Activated CD8-positive, alpha-beta memory T cell treated with anti-CD3 and anti-CD28 coated beads for 36 hours (primary cell): Measurements from ENCODE around the gene IFRD2. TPM values are rescaled to one million over a fixed set of nuclear protein-coding genes. Genes with fewer than 3 reads are reported as not detected.

ENCODE experiments used
- CTCF ChIA-PET: fragments of 350-600 bp; sonication (Branson Sonifier 250); formaldehyde crosslinking; loops from one replicate; lab custom pipeline; 2021; ENCODE audit warnings: antibody characterized with exemption; lab: Charles Lee
- POLR2A ChIA-PET: fragments of 350-600 bp; sonication (Branson Sonifier 250); formaldehyde crosslinking; loops from one replicate; lab custom pipeline; 2021; ENCODE audit warnings: antibody characterized with exemption; lab: Charles Lee
- total RNA-seq, 2 experiments: library from RNA; stranded (reverse); gene quantifications; one replicate each; pipeline ENCODE4 v1.2.3, GENCODE V29; 2021

IFRD2 gene
- total RNA-seq, 2 experiments from 2014 or later: 197 to 200 TPM

- ChIA-PET CTCF (interaction anchor here (0.6 to 3.0 kb wide), 8 partner anchors 9 to 176 kb away, joined by 3 to 16 read pairs (median 6); partner anchors contain the start of gene TUSC2), POLR2A (interaction anchor here (0.5 to 2.3 kb wide), 7 partner anchors 10 to 50 kb away, joined by 3 to 17 read pairs (median 4); no protein-coding TSS in a partner anchor)
These were observed 5.9 kb upstream of the IFRD2 start for GRCh38 chr3:50297896-50298725.

DNA sequence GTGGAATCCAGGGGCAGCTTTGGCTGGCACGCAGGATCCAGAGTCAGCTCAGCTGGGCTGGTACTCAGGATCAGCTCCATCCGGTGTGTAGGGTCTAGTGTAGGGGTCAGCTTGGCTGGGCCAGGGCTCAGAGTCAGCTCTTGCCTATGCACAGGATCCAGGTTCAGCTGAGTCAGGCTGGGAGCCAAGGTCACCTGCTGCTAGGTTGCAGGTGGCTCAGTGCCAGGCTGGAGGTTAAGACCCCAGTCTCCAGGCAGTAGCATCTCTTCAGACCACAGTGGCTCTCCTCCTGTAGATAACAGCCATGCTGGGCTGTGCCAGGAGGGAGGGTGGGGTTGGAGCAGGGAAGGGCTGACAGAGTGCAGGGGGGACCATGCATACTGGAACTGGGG lies 5.2 kb upstream of the IFRD2 start:
- CTCF ChIA-PET: interaction anchor here (3.0 kb wide), 1 partner anchor 27 kb away, joined by 11 read pairs; no protein-coding TSS in a partner anchor
- POLR2A ChIA-PET: interaction anchor here (0.9 kb wide), 1 partner anchor 39 kb away, joined by 4 read pairs; no protein-coding TSS in a partner anchor

DNA sequence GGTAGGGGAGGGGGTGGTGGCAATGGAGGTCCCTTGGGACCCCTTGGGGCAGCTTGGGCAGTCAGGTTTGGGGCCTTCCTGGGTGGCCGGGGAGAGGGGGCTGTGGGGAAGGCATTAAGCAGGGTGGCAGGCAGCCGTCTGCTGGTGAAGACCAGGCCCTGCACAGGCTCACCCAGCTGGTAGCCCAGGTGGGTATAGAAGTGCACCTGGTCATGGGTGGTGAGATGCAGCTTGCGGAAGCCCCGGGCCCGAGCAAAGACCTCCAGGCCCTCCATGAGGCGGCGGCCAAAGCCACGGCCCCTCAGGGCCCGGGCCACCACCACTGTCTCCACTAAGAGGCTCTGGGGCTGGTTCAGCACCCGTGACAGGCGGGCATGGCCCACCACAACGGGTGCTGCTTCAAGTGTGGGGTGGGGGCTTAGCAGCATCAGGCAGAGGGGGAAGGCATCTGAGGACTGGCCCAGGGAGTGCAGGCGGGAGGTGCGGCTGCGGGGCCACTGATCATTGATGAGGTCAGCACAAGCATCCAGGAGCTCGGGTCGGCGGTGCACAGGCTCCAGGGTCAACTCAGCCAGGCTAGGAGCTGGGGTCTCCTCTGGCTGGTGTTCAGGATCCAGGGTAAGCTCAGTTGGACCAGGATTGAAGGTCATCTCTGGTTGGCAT lies 4.6 kb upstream of the IFRD2 start:
- POLR2A ChIA-PET: interaction anchor here (0.9 kb wide), 1 partner anchor 40 kb away, joined by 4 read pairs; no protein-coding TSS in a partner anchor
- CTCF ChIA-PET: interaction anchor here (0.6 kb wide), 1 partner anchor 25 kb away, joined by 3 read pairs; no protein-coding TSS in a partner anchor

GRCh38 chr3:50295553-50296431 lies 3.6 kb upstream of the IFRD2 start:
- POLR2A ChIA-PET: no interaction called here
- CTCF ChIA-PET: no interaction called here

DNA sequence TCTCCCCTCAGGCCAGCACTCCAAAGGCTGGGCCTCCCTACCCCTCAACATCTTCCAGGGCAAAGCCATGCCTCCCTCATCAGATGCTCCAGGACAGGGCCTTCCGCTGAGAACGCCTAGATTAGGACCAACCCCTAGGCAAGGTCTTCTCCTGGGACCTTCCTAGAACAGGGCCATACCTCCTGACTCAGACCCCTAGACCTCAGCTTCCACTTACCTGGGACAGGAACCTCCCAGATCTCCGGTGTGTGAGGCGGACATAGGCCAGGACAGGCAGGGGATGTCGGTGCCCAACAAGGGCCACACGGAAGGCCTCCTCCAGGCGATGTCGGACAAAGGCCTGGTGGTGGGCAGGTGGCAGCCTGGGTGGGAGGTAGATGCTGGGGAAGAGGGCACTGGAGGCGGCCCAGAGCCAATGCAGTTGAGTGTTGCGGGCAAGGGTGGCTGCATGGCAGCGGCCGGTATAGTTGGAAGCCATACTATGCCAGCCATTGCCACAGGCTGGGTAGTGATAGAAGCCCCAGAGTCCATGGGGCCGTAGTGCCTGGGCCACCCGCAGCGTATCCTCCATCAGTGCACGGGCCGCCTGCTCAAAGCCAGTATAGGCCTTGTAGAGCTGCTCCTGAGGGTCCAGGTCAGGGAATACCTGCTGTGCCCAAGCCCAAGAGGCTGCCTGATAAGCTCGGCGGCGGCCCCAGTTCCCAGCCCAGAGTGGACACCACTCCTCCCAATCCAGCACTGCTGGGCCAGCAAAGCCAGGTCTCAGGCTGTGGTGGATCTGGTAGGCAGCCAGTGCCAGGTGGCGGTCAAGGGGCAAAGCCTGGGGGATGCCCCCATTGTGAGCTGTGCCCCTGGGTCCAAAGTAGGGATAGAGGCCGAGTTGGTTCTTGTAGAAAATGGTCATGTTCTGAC lies 2.5 kb upstream of the IFRD2 start:
- CTCF ChIA-PET: no interaction called here
- POLR2A ChIA-PET: no interaction called here

- POLR2A ChIA-PET: no interaction called here
- CTCF ChIA-PET: no interaction called here
These were observed 1.9 kb upstream of the IFRD2 start for GRCh38 chr3:50294089-50294488.

DNA sequence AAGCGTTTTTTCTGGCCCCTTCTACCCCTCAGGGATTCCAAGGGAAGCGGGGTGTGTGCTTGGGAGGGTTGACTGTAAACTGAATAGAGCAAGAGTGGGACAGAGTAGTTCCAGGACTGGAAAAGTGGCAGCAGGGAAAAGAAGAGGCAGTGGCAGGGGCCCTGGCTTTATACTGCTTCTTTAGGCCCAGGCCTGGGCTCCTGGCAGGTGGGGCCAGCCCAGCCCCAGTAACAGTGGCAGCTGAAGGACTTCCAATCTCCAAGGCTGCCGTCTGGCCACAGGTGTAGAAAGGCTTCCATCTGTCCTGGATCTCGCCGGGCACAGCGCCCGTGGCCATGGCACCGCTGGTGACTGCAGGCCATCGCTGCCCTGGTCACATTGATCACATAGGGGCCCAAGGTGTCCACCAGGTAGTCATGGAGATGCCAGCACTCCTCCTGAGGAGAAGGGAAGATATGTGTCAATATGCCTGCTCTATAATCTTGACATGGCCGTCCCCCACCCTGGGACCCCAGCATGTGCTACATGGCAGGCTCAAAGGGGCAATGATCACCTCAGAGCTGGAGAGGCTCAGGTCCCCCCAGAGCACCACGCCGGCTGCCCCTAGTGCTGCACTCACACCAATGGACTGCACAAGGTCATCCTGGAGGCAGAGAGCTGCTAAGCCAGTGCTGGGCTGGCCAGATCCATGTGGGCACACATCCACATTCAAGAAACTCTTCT lies 1.0 kb upstream of the IFRD2 start:
- CTCF ChIA-PET: interaction anchor here (1.0 to 1.3 kb wide), 4 partner anchors 43 to 85 kb away, joined by 3 to 6 read pairs (median 3); partner anchors contain the start of gene GNAI2
- POLR2A ChIA-PET: interaction anchor here (0.5 to 1.3 kb wide), 4 partner anchors 12 to 47 kb away, joined by 3 to 9 read pairs (median 4); no protein-coding TSS in a partner anchor

DNA sequence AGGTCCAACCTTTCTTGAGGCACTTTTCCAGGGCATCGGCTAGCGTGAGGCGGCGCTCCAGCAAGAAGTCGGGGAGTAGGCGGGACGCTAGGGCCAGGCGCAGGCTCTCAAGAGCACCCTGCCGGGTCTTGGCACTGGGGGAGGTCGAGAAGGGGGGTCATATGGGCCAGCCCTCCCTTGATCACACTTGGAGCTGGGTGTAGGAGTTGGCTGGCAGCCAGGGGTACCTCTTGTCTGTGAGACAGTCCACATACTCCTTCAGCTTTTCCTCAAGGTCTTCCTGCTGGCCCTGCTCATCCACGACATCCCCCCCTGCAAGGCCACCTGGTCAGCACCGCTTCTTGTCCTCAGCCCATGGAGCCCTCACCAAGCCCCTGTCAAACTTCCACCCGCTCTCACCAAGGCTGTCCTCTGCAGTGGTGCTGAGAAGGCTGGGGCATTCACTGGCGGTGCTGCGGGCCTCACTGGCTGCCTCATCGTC lies 2.0 kb downstream of the IFRD2 start:
- ChIA-PET POLR2A (no interaction called here), CTCF (interaction anchor here (1.5 to 1.6 kb wide), 2 partner anchors 15 to 64 kb away, joined by 4 to 5 read pairs; no protein-coding TSS in a partner anchor)

DNA sequence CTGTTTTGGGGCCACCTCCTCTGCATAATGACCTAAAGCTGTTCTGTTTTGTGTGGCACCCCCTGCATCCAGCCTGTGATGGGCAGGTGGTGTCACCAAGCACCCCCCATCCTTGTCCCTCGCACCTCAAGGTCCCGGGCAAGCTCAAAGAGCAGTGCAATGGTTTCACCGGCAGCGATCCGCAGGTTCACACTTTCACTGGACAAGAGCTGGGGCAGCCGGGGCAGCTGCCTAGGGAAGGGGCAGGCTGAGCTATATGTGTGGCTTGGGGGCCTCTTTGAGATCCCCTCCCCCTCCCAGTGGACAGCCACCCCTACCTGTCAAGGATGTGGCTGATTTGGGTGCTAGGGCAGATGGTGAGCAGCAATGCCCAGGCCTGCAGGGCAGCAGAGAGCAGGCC lies 3.1 kb downstream of the IFRD2 start:
- POLR2A ChIA-PET: interaction anchor here (0.6 to 1.5 kb wide), 2 partner anchors 9 to 10 kb away, joined by 3 to 4 read pairs; partner anchors contain the start of genes HYAL3 and NAA80
- CTCF ChIA-PET: interaction anchor here (0.7 to 1.7 kb wide), 3 partner anchors 9 to 14 kb away, joined by 4 to 5 read pairs (median 5); no protein-coding TSS in a partner anchor

GRCh38 chr3:50288387-50289007 lies 3.7 kb downstream of the IFRD2 start:
- ChIA-PET CTCF (interaction anchor here (0.7 to 1.7 kb wide), 5 partner anchors 9 to 62 kb away, joined by 3 to 5 read pairs (median 3); partner anchors contain the start of gene LSMEM2), POLR2A (interaction anchor here (0.6 to 1.5 kb wide), 2 partner anchors 8 to 10 kb away, joined by 3 to 4 read pairs; partner anchors contain the start of genes HYAL3 and NAA80)

GRCh38 chr3:50287262-50287661 lies 5.0 kb downstream of the IFRD2 start:
- ChIA-PET POLR2A (no interaction called here), CTCF (interaction anchor here (1.6 kb wide), 1 partner anchor 13 kb away, joined by 5 read pairs; no protein-coding TSS in a partner anchor)

DNA sequence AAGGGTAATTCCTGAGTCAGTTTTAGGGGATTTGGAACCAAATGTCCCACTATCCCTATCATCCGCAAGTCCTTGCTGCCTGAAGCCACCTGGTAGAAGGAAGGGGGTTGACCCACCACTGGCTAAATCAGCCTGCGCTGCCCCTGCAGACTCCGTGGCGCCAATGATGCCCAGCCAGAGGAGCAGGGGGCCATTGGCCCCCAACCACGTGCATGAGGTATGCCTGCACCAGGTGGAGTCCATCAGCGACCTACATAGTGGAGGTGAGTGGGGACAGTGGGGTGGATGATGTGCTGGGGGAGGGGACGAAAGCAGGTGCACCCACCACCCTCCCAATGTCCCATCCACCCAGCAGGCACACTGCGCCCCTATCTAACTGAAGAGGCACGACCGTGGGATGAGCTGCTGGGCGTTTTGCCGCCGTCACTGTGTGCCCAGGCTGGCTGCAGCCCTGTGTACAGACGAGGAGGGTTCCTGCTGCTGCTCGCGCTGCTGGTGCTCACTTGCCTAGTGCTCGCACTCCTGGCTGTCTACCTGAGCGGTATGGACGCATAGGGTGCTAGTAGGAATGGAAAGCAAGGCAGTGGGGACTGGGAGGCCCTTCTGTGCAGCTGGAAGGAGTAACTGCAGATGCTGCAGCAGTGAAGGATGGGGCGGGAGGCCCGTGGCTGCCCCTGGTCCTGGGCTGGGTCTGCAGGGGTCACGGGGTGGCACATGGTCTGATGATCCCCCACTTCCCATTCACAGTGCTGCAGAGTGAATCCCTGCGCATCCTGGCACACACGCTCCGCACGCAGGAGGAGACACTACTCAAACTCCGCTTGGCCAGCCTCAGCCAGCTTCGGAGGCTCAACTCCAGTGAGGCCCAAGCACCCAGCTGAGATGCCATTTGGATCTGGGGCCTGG lies 5.7 kb downstream of the IFRD2 start:
- POLR2A ChIA-PET: no interaction called here
- CTCF ChIA-PET: interaction anchor here (1.6 kb wide), 1 partner anchor 12 kb away, joined by 5 read pairs; no protein-coding TSS in a partner anchor

- CTCF ChIA-PET: interaction anchor here (1.0 to 1.9 kb wide), 3 partner anchors 8 to 90 kb away, joined by 3 to 8 read pairs (median 6); no protein-coding TSS in a partner anchor
- POLR2A ChIA-PET: interaction anchor here (1.1 kb wide), 1 partner anchor 17 kb away, joined by 3 read pairs; no protein-coding TSS in a partner anchor
These were observed 8.1 kb downstream of the IFRD2 start for GRCh38 chr3:50284121-50284520.

DNA sequence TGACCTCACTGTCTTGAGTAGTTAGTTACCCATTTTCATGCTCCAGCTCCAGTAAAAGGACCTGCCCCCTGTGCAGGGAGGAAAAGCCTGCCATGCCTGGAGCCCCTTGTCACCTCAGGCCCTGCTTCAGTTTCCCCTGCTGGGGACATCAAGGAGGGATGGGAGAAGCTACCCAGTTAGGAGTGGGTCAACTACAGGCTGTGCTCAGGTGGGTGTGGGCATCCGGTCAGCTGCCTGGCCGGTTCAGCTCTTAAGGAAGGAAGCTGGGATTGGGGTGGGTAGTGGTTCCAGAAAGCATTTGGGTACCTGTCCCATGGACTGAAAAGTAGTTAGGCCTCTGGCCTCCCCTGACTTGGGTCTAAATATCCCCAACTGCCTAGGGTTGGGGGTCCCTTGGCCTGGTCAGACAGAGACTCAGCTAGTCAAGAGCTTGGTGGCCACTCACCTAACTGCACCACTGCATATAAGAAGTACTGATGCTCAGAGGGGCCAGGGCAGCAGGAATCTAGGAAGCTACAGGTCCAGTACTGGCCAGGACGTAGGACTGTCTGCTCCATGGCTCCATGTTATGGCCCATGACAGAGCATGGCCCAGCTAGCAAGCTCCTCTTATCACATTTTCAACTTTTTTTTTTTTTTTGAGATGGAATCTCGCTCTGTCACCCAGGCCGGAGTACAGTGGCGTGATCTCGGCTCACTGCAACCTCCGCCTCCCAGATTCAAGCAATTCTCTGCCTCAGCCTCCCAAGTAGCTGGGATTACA lies 12.8 kb downstream of the IFRD2 start:
- POLR2A ChIA-PET: interaction anchor here (0.5 to 1.5 kb wide), 6 partner anchors 13 to 601 kb away, joined by 3 to 6 read pairs (median 4); partner anchors contain the start of gene IFRD2

More for the DNA sequence above, 12.8 kb downstream of the IFRD2 start:
- CTCF ChIA-PET: interaction anchor here (1.1 to 1.5 kb wide), 3 partner anchors 9 to 87 kb away, joined by 3 to 6 read pairs (median 3); no protein-coding TSS in a partner anchor
